GM21367 (cell line): ENCODE measurements around the gene LRRC70.
"Not testable (repeated sequence)": the region's sequence is repeated elsewhere in the genome, so short reads cannot be mapped to it uniquely, and the experiment has no call there.

Experiments used
- ATAC-seq: cut with Tn5 transposase; IDR thresholded peaks from one replicate; pipeline ENCODE4 v1.9.1; 2021; ENCODE audit not compliant: unreplicated experiment

LRRC70 gene

GRCh38 chr5:62600560-62601252 lies 22.1 kb downstream of the LRRC70 start:
- no peak for ATAC-seq

- ATAC-seq, result no peak
Observed at GRCh38 chr5:62603934-62604333, 25.3 kb downstream of the LRRC70 start.

GRCh38 chr5:62605638-62606037 lies 27.0 kb downstream of the LRRC70 start:
- ATAC-seq, result no peak

- ATAC-seq, result no peak
Observed at GRCh38 chr5:62606878-62607277, 28.3 kb downstream of the LRRC70 start.

GRCh38 chr5:62607615-62608014 lies 29.0 kb downstream of the LRRC70 start:
- no peak for ATAC-seq

- ATAC-seq, result no peak
Observed at GRCh38 chr5:62608529-62609511, 30.2 kb downstream of the LRRC70 start.

- no peak for ATAC-seq
Observed at GRCh38 chr5:62614355-62614754, 35.7 kb downstream of the LRRC70 start.

GRCh38 chr5:62616615-62617277 lies 38.1 kb downstream of the LRRC70 start:
- no peak for ATAC-seq

GRCh38 chr5:62617943-62618342 lies 39.3 kb downstream of the LRRC70 start:
- no peak for ATAC-seq

- ATAC-seq, result no peak
Observed at GRCh38 chr5:62620761-62621160, 42.1 kb downstream of the LRRC70 start.

- ATAC-seq, result no peak
Observed at GRCh38 chr5:62621280-62621679, 42.7 kb downstream of the LRRC70 start.

GRCh38 chr5:62623271-62623670 lies 44.7 kb downstream of the LRRC70 start:
- ATAC-seq, result no peak

- ATAC-seq, result not testable (repeated sequence)
Observed at GRCh38 chr5:62624436-62624835, 45.8 kb downstream of the LRRC70 start.

- no peak for ATAC-seq
Observed at GRCh38 chr5:62626534-62626933, 47.9 kb downstream of the LRRC70 start.

GRCh38 chr5:62627121-62627520 lies 48.5 kb downstream of the LRRC70 start:
- no peak for ATAC-seq

- ATAC-seq, result no peak
Observed at GRCh38 chr5:62627901-62628300, 49.3 kb downstream of the LRRC70 start.
